Measurements from ENCODE around the gene TSHZ2.

GRCh38 chr20:53382263-53382844, 410.2 kb downstream of the TSHZ2 start:
- TF ChIP-seq CTCF (conservative IDR thresholded peaks at IDR 0.05) = no peak; the same call in 1 of the 2 replicates
- no peak for TF ChIP-seq ZFX (IDR thresholded peaks at IDR 0.05)

Data from C4-2B (cell line).